LNCAP (cell line): ENCODE measurements around the gene GAL.

Source experiments
- TF ChIP-seq, protein P1 (sequence below): fragments of 450-650 bp; IDR thresholded peaks from 2 replicates; pipeline ENCODE4 v1.5.1; 2017; ENCODE audit warnings: mild to moderate bottlenecking

The GAL gene

DNA sequence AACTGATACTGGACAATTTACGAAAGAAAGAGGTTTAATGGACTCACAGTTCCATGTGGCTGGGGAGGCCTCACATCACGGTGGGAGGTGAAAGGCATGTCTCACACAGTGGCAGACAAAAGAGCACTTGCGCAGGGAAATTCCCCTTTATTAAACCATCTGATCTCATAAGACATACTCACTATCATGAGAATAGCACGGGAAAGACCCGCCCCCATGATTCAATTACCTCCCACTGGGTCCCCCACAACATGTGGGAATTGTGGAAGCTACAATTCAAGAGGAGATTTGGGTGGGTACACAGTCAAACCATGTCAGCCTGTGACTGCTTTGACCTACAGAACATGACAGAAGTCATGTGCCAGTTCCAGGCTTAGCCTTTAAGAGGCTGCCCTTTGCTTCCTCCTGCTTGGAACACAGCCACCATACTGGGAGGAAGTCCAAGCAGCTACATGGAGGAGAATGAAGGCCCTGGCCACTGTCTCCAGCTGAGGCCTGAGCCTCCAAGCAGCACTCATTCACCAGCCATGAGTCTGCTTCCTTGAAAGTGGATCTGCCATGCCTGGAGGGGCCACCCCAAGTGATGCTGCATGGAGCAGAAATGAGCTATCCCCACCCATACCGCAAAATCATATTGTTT lies 10.9 kb upstream of the GAL start:
- TF ChIP-seq, protein P1, sequence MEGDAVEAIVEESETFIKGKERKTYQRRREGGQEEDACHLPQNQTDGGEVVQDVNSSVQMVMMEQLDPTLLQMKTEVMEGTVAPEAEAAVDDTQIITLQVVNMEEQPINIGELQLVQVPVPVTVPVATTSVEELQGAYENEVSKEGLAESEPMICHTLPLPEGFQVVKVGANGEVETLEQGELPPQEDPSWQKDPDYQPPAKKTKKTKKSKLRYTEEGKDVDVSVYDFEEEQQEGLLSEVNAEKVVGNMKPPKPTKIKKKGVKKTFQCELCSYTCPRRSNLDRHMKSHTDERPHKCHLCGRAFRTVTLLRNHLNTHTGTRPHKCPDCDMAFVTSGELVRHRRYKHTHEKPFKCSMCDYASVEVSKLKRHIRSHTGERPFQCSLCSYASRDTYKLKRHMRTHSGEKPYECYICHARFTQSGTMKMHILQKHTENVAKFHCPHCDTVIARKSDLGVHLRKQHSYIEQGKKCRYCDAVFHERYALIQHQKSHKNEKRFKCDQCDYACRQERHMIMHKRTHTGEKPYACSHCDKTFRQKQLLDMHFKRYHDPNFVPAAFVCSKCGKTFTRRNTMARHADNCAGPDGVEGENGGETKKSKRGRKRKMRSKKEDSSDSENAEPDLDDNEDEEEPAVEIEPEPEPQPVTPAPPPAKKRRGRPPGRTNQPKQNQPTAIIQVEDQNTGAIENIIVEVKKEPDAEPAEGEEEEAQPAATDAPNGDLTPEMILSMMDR = no peak

DNA sequence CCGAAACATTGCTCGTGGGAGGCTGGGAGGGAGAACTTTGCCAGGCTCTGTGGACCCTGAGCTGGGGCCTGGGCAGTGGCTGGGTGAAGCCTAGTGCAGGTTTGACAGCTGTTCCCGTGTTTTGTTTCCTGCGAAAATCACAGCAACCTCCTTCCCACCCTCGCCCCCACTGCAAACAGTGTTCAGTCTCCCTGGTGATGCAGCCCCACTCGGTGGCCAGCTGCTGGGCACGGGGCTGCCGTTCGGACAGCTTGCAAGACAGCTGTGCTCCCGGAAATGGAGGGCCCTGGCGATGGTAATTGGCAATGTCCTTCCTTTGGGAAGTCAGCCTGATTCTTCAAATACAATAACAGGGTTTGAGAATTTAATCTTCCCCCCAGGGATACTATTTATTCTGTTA lies 10.4 kb upstream of the GAL start:
- TF ChIP-seq, protein P1 = no peak

DNA sequence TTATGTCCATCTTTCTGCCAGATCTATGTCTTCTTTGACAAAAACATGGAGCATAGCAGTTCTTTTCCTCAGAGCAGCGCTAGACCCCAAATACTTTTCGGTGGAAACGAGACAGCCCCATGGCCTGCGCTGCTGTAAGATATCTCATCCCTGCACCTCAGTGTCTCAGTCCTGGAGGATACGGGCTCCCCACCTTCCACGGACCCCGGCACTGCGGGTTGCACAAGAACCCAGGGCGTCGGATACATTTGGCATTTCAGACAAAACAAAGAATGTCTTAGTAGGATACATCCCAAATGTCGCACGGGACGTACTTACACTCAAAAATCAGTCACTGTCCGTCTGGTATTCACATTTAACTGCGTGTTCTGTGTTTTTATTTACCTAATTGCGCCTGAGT lies 9.9 kb upstream of the GAL start:
- TF ChIP-seq, protein P1 = no peak

DNA sequence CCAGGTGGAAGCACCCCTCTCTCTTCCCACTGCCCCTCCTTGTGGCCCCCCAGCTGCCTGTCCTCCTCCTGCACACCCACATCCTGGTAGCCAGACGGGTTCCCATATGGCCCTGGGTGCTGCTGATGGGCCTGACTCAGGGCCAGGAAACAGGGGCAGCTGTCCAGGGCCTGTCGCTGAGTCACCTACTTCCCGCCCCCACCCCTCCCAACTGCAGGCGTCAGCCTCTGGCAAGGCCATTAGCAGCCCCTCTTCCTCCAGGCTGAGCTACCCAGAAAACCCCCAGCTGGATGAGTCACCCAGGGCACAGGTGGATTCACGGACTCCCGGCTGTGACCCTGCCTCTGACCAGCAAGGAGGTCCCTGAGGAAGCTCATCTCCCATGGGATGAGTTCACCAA lies 6.9 kb upstream of the GAL start:
- TF ChIP-seq, protein P1 = no peak

DNA sequence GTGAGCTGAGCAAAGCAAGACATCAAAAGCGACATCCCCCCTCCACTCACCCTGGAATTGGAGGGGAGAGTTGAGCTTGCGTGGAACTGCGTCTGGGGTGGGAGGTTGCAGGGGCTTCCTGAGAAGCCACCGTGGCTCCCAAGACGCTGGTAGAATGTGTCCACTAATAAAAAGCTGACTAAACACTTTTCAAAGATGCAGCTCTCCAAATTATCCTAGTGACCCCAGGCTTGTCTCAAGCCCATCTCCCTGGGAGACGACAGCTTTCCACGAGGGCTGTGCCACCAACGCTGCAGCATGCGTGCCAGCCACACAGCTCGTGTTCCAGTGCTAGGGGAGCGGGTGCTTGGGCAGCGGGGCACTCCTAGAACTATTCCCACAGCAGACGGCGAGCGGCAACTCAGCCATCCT lies 6.3 kb upstream of the GAL start:
- TF ChIP-seq, protein P1 = no peak

DNA sequence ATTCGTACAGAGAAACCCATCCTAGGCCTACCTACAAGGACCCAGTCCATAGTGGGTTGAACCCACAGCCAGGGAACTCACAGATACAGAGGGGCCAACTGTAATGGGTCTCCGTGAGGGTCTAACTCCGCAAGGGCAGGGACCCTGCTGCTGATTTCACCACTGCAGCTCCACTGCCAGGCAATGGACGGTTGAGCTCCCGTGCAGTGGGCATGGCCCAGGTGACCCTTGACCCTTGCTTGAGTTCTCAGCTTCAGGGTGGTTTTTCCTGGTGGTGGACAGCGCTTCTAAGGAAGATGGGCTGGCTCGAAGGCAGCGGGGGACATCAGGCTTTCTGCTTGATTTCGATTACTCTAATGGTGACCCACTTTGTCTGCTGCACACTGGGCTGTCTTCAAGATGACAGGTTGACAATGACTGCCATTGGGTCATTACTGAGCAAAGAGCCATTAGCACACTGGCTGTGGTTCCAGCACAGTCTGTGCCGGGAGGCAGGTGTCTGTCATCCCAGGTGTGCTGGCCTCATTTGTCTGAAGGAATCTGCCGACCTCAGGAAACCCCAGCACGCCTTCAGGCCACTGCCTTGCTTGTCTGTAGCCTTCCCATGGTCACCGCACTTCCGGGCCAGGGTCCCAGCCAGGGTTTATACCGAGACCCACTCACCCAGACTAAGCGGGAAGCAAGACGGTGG lies 3.7 kb upstream of the GAL start:
- TF ChIP-seq, protein P1 = no peak

DNA sequence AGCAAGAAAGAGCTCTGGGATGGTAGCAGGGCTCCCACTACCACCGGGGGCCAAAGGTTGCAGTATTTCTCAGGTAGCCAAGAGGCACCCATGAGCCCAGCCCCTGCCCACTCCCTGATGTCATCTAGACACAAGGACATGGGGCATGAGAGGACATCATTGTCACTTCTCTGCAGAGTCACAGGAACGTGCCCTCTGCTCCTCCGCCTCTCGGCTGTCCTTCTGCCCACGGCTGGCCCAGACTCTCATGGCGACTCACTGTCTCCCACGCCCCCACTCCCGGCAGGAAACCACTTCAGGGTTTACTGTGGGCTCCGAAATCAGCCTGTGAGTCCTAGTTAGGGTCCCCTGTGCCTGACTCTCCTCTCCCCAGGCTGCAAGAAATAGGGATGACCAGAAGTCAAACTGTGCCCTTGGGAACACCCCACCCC lies 1.8 kb upstream of the GAL start:
- TF ChIP-seq, protein P1 = no peak
